Stimulated activated CD8-positive, alpha-beta memory T cell treated with anti-CD3 and anti-CD28 coated beads, Interleukin-12 subunit alpha, Interleukin-12 subunit beta, amount 100 ng/mL, for 1 hour (primary cell): ENCODE data around the gene PIK3R5.
"Not testable (repeated sequence)": the region's sequence is repeated elsewhere in the genome, so short reads cannot be mapped to it uniquely, and the experiment has no call there.

Experiments used
- DNase-seq: peaks from one replicate; pipeline ENCODE4 v3.0.0-alpha.2; 2020; ENCODE audit warnings: low read depth

Gene PIK3R5, protein sequence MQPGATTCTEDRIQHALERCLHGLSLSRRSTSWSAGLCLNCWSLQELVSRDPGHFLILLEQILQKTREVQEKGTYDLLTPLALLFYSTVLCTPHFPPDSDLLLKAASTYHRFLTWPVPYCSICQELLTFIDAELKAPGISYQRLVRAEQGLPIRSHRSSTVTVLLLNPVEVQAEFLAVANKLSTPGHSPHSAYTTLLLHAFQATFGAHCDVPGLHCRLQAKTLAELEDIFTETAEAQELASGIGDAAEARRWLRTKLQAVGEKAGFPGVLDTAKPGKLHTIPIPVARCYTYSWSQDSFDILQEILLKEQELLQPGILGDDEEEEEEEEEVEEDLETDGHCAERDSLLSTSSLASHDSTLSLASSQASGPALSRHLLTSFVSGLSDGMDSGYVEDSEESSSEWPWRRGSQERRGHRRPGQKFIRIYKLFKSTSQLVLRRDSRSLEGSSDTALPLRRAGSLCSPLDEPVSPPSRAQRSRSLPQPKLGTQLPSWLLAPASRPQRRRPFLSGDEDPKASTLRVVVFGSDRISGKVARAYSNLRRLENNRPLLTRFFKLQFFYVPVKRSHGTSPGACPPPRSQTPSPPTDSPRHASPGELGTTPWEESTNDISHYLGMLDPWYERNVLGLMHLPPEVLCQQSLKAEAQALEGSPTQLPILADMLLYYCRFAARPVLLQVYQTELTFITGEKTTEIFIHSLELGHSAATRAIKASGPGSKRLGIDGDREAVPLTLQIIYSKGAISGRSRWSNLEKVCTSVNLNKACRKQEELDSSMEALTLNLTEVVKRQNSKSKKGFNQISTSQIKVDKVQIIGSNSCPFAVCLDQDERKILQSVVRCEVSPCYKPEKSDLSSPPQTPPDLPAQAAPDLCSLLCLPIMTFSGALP

DNA sequence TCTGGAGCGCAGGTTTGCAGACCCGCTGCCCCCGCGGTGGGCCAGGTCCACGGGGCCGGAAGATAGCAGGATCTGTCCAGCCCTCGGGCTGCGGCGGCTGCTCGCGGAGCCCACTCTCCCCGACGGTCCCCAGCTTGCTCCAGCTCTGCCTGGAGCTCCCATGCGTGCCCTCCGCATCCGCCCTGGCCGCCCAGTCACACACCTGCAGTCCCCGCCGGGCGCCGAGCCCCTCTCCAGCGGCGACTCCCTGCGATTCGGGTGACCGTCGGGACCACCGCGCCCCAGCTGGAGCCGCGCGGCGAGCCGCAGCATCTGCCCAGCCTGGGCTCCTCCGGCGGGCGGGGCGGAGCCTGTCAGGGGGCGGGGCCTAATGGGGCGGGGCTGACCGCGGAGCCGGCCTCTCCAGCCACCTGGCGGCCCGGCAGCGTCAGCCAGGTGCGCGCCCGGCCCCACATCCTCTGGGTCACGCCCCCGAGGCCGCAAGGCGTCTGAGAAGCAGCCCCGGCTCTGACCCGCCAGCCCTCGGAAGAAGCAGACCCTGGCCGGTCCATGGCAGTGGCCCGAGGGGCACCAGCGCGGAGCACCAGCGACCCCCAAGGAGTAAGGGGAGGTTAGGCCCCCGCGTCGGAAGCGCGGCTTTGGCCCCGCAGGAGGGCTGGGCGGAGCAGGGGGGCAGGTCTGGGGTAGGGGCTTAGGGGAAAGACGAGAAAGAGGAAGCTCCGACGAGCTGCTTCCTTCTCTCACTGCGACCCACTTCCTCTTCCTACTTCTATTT, at the start of gene PIK3R5:
TSS of gene PIK3R5 (minus strand) at position 314 of the 775 bp plus-strand sequence. CDS start 54,213 bp downstream, outside the sequence.
- DNase-seq = peak; percentile 57

DNA sequence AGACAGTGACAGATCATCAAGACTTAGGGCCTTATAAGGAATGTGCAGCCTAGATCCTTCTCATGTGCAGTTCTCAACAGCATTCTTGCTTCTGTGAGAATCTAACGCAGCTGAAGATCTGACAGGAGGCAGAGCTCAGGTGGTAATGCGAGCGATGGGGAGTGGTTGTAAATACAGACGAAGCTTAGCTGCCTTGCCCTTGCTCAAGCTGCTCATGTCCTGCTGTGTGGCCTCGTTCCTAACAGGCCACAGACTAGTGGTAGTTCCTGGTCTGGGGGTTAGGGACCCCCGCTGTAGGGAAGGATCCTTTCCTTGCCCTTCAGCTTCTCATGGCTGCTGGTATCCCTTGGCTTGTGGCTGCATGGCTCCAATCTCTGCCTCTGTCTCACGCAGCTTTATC, 45.5 kb upstream of the PIK3R5 start:
- no peak for DNase-seq

DNA sequence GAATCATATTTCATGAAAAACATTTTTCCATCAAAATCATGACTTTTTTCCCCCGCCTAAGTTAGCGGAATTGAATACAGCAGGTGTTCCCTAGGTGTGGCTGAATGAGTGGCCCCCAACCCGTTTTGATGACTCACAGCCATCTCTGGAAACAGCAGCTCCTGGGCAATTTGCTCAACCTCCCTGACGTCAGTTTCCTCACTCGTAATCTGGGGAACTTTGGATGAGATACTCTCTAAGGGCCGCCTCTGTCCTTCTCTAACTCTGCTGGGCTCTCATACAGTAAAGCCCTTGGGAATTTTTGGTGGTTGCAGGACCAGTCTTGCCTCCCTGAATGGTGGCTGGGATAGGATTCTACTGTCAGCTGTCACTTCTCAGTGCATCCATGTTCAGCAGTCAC, 44.2 kb upstream of the PIK3R5 start:
- no peak for DNase-seq

DNA sequence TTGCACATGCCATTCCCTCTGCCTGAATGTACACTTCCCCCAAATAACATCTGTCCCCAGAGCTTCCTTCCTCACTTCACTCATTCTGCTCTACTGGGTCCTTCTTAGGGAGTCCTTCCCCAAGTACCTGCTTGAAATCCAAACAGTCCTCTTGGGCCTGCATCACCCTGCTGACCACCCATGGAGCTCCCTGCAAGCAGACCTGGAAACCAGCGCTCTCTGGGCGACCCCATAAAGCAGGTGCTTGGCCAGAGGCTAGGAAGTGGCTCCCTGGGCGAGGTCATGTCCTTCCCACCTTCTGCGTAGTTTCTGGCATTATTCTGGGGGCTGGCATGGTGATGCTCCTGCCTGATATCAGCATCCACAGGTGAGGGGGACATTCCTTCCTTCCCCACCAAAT, 43.6 kb upstream of the PIK3R5 start:
- no peak for DNase-seq

DNA sequence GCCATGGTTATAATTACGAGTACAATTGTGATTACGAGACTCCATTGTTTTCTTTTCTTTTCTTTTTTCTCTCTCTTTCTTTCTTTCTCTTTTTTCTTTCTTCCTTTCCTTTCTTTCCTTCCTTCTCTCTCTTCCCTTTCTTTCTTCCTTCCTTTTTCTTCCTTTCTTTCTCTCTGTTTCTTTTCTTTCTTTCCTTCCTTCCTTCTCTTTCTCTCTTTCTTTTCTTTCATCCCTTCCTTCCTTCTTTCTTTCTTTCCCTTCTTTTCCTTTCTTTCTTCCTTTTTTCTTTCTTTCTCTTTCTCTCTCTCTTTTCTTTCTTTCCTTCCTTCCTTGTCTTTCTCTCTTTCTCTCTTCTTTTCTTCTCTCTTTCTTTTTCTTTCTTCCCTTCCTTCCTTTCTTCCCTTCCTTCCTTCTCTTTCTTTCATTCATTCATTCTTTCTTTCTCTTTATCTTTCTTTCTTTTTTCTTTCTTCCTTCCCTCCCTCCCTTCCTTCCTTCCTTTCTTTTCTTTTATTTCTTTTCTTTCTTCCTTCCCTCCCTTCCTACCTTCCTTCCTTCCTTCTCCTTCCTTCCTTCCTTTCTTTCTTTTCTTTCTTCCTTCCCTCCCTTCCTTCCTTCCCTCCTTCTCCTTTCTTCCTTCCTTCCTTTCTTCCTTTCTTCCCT, 41.7 kb upstream of the PIK3R5 start:
- no peak for DNase-seq

DNA sequence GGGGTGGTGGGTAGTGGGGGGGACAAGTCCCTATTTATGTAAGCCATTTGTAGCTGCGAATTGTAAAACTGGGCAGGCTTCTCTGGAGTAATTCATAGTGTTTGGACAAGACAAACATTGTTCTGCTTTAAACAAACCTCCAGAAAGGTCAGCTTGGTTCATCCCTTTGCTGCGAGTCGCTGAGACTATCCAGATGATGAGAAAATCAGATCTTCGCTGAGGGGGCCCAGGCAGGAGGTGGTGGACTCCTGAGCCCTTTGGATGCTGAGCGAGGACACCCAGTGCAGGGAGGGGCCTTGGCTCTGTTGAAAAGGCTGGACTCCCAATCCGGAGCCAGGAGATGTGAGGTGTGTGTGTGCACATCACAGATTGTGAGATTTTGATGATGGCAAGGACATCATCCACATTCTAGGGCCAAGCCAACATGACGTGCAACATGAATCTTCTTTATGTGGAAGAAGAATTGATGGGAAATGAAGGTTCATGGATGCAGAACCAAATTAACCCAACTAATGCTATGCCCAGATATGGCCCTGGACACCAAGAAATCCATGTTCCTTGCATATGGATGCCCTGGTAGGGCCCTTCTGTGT, 40.8 kb upstream of the PIK3R5 start:
- DNase-seq = no peak

DNA sequence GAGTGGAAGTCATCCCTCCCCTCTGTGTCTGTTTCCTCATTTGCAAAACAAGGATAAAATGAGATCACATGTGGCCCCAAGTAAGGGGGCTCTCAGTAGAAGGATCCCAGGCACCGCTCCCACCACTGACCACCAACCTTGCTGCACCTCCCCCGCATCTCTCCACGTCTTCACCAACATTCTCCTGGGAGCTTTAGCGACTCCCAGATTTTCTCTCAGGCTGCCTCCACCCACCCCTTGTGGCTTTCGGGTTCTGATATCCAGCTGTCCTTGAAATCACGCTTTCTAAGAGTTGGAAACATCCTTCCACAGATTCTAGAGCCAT, 39.4 kb upstream of the PIK3R5 start:
- DNase-seq = no peak

DNA sequence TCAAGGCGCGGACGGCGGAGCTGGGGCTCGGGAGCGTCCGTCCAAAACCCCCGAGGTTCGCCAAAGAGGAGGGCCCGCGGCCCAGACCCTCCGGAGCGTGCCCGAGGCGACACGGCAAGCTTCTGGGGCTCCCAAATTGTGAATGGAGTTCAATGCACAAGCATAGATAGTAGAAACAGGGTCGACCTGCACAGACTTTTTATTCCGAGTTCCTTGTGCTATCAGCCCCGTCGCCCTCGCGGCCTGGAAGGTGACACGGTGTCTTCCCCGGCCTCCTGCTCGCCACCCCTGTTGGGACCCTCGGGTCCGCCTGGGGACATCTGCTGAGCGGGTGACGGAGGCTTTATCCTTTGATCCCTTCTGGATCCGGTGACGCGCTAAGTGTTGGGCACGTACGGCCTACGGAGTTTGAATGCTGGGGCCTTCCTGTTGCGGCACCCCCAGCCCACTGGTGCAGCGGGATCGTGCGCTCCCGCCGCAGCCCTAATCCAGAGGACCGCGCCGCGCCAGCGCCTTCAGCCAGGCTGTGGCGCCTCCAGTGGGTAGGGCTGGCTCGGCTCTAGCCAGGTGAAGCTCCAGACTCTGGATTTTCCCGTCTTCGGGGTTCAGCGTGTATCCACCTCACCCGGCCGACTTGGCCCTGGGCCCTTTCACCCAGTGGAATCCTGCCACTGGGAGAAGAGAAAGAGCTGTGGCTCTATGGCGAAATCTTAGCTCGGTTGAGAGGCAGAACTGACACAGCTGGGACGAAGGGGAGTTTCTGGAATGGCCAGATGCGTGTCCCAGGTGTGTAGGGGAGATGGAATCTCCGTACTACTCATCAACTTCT, 38.8 kb upstream of the PIK3R5 start:
- no peak for DNase-seq

DNA sequence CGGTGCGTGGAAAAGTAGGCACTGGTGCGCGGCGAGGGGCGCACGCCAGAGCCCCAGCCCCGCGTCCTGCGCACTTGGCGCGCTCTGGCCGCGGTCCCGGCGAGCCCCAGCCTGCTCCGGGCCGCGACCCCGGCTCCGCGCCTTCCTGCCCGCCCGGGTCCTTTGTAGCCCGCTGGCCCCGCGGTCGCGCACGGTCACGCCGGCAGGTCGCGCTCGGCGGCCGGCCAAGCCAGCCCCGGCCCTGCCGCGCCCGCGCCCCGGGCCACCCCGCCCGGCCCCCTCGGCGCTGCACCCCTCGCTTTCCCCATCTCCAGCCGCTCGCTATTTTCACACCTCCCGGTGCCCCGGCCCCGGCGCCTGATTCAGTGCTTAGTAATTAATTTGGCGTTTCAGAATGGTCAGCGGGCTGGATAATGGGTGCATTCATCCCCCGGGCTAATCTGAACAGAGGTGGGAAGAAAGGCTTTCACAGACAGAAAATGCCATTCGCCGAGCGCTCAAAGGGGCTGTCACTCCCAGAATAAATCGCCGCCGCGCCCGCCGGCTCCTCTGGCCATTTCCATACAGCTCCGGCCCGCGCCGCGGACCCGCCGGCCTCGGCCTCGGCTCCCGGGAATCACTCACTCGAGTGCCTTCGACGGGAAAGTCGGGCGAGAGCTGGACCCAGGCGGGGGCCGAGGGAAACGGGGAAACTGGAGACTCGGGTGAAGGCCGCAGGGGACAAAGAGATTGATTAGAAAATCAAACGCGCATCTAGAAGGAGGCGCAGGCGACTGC, 38.0 kb upstream of the PIK3R5 start:
- no peak for DNase-seq

DNA sequence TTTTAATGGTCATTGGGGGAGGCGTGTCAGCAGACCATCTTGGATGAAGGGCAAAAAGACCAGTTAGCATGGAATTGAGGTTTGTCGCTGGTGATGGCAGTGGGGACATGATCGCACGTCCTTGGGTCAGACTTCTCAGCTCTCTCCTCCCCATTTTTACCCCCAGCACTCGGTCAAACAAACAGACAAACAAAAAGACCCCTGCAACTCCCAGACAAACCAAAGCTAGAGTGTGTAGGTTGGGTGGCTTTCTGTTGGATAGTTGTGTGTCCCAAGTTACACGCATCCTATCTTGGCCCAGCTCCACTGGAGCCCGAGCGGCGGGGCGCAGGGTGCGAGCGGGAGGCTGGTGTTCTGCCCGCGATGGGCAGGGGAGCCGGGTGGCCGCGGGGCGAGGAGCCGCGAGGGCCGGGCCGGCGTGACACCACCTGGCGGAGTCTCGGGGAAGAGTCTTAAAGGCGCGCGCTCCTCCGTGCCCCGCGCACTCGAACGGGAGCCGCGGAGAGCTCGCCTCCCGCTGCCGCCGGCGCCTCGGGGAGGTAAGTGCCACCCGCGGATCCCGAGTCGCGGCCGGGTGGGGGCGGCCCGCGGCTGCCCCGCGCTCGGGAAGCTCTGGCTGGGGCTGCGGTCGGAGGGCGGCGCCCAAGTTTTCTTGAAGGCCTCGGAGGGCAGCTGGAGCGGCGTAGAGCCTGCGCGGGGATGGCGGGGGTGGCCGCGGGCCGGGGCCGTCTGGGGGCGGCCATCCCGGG, 37.3 kb upstream of the PIK3R5 start:
- DNase-seq = no peak

DNA sequence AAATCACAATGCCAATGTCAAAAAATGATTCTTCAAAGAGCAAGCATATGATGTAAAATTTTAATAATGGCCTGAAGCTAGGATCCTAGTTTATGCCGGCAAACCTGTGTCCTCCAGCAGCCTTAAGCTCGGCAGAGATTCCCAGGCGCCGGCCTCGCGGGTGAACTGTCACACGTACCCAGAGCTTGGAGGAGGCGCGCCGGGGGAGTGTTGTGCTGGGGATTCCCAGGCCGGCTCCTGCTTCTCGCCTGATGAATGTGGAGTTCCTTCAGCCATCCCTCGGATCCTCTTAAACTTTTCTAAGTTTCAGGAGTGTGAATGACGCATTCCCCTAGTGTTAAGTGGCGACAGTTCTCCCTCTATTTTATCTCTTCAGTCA, 36.7 kb upstream of the PIK3R5 start:
- no peak for DNase-seq

DNA sequence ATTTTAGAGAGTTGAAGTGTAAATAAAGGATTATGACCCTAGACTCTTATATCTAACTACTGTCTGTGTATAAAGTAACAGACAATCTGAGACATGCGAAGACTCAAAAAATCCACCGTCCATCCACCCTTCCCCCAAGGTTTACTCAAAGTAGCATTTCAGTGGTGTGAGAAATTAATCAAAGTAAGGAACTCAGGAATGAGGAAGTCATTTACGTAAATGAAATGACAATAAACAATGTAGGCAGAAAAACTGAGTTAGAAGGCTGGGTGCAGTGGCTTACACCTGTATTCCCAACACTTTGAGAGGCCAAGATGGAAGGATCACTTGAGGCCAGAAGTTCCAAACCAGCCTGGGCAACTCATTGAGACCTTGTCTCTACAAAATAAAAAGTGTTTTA, 36.1 kb upstream of the PIK3R5 start:
- no peak for DNase-seq

DNA sequence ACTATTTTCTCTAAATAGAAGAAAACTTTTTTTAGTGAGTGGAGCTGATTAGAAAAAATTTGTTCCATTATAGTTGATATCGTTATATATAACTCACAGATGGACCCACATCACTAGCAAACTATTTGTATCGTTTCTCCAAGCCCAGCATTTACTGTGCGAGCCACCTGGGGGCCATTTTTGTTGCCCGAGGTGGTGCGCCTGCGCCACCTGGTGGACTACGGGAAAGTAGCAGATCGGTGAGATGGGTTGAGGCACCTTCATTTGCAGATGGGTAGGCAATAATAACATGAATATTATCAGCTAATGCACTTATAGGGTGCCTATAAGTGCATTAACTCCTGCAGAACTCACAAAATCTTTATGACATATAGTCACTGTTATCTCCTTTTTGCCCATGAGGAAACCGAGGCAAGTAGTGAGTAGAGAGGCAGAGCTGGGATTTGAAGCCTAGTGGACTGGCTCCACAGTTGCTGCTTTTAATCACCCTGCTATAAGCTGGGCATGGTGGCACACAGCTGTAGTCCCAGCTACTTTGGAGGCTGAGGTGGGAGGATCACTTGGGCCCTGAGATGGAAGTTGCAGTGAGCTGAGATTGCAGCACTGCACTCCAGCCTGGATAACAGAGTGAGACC, 32.6 kb upstream of the PIK3R5 start:
- peak; percentile 67 for DNase-seq

DNA sequence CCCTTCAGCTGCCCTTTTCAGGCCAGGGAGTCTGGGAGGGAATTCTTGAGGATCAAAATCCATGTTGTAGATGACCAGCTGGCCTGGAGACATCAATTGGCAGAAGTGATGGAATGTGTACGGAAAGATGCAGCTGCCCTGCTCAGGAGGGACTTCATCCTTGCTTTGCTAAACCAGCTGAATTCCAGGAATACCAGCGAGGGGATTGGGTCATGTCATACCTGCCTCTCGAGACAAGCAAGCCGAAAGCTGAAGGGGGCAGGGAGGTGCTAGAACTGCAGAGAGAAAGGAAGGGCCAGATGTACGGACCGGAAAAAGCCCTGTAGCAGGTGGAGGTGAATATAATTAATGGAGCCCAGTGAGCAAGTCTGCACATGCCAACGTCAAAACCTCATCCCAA, 30.2 kb upstream of the PIK3R5 start:
- no peak for DNase-seq

DNA sequence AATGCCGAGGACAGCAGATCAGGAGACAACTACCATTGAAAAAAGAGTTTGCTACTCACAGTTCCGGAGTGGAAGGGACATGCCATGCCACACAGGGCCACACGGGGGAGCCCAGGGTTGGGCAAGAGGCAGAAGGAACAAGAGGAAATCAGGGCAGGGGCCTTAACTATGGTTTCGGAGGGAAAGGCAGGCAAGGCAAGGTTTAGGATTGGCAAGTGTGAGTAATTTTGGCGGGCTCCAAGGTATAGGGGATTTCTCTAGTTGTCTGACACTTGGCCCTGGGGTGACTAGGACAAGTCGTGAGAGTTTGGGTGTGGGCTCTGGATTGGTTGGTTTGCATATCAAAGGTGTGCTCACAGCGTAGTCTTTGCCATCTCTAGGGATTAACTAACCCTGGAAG, 28.8 kb upstream of the PIK3R5 start:
- DNase-seq = peak; percentile 32

DNA sequence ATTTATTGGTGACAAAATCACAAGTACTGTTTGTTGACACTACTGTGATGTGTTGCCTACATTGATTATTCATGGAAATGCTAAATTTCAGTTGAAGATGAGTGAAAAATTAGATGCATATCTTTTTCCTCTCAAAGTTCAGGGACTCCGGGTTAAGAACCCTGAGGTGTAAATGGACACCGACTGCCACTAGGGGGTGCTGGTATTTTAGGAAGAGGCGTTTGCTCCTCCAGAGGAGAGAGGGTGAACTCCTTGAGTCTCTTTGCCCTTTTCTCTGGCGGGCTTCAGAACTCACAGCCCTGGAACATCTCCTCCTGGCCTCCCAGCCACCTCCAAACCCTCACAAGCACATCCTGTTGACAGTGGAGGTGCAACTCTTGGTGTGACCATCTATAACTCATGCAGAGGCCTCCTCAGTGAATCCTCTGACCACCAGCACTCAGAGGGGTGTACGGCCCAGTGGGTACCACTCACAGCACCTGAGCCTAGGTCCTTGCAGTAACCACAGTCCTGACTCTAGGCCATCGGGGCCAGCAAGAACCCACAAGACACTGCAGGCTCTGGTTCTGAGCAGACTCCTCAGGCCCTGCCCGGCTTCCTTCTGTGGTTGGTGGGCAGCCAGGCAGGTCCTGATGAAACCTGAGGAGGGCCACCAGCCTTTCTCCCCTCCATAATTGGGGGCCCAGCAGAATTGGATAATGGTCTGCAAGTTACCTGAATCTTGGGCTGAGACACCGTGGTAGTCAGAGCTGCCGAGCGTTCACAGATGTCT, 26.2 kb upstream of the PIK3R5 start:
- DNase-seq = peak; percentile 53

DNA sequence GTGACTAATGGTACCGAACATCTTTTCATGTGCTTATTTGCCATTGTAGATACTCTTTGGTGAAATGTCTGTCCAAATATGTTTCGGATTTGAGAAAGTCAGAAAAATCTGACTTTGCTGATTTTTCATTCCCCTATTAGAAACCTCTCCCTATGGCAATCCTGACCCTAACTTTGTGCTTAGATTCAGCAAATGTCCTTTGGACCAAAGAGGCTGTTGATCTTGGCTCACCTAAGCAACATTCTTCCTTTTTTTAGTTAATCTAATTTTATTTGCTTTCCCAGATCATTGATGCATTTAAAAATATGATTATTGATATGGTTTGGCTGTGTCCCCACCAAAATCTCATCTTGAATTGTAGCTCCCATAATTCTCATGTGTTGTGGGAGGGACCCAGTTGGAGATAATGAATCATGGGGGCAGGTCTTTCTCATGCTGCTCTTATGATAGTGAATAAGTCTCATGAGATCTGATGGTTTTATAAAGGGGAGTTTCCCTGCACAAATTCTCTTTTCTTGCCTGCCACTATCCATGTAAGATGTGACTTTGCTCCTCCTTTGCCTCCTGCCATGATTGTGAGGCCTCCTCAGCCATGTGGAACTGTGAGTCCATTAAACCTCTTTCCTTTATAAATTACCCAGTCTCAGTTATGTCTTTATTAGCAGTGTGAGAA, 22.9 kb upstream of the PIK3R5 start:
- DNase-seq = not testable (repeated sequence)
